COLO668 (cell line): ENCODE data around the gene ZNF761.
"Not testable (repeated sequence)": the region's sequence is repeated elsewhere in the genome, so short reads cannot be mapped to it uniquely, and the experiment has no call there.

Experiments used
- DNase-seq: peaks from one replicate; lab custom pipeline; 2025; ENCODE audit not compliant: unreplicated experiment; lab: John Stamatoyannopoulos, UW

ZNF761 gene

GRCh38 chr19:53455828-53456227, 24.0 kb downstream of the ZNF761 start:
- no peak for DNase-seq

GRCh38 chr19:53460131-53460721, 28.4 kb downstream of the ZNF761 start:
- not testable (repeated sequence) for DNase-seq

- DNase-seq: no peak
Observed at GRCh38 chr19:53461866-53462265, 30.1 kb downstream of the ZNF761 start.

GRCh38 chr19:53462861-53463260, 31.1 kb downstream of the ZNF761 start:
- peak; percentile 14 for DNase-seq

- peak; percentile 23 for DNase-seq
Observed at GRCh38 chr19:53463263-53463662, 31.5 kb downstream of the ZNF761 start.

GRCh38 chr19:53466726-53467484, 35.1 kb downstream of the ZNF761 start:
- peak; percentile 42 for DNase-seq

- DNase-seq: peak; percentile 93
Observed at GRCh38 chr19:53467485-53468262, 35.9 kb downstream of the ZNF761 start, which contains the start of gene ZNF813. ZNF813 (plus strand) TSS chr19:53467733; CDS start chr19:53483823, 16,090 bp downstream.

GRCh38 chr19:53468628-53469027, 36.8 kb downstream of the ZNF761 start:
- DNase-seq: not testable (repeated sequence)

- DNase-seq: no peak
Observed at GRCh38 chr19:53471916-53472315, 40.1 kb downstream of the ZNF761 start.

- not testable (repeated sequence) for DNase-seq
Observed at GRCh38 chr19:53474832-53475231, 43.0 kb downstream of the ZNF761 start.

- DNase-seq: not testable (repeated sequence)
Observed at GRCh38 chr19:53475470-53475869, 43.7 kb downstream of the ZNF761 start.

- DNase-seq: not testable (repeated sequence)
Observed at GRCh38 chr19:53483751-53484150, 52.0 kb downstream of the ZNF761 start.

GRCh38 chr19:53485046-53486004, 53.5 kb downstream of the ZNF761 start:
- DNase-seq: no peak

GRCh38 chr19:53492153-53492552, 60.4 kb downstream of the ZNF761 start:
- no peak for DNase-seq

- DNase-seq: peak; percentile 13
Observed at GRCh38 chr19:53497311-53498023, 65.7 kb downstream of the ZNF761 start.

- not testable (repeated sequence) for DNase-seq
Observed at GRCh38 chr19:53498024-53498395, 66.2 kb downstream of the ZNF761 start.

- DNase-seq: not testable (repeated sequence)
Observed at GRCh38 chr19:53503151-53503550, 71.4 kb downstream of the ZNF761 start.

- peak; percentile 18 for DNase-seq
Observed at GRCh38 chr19:53503671-53504364, 72.0 kb downstream of the ZNF761 start.

- peak; percentile 19 for DNase-seq
Observed at GRCh38 chr19:53504365-53504703, 72.5 kb downstream of the ZNF761 start.
